ENCODE data around the gene SHB. TPM values are rescaled to one million over a fixed set of nuclear protein-coding genes. Genes with fewer than 3 reads are reported as not detected.
A peak's percentile ranks its signal among the peaks of the same experiment; 100 is the strongest.

SHB gene
- total and polyA plus RNA-seq, 2 of the 13 experiments (the other 11 are each of a cell fraction or from before 2014, with no cell fraction given) = 19.4 to 20.7 TPM

- Histone ChIP-seq H3K4me1 (ENCODE audit: insufficient read depth, low read length) (peaks cover 99% of the 10 kb centered on the region), H3K4me2 (ENCODE audit: low read depth, low read length) (no peak overlapping the region), H3K4me3 (replicated peaks in 1 of 3; ENCODE audit: insufficient read depth in 1 of 3, low read depth in 2 of 3, low read length in 3 of 3) (no peak overlapping the region), H3K79me2 (ENCODE audit: insufficient read depth, low read length) (peaks cover 97% of the 10 kb centered on the region), H3K9ac (ENCODE audit: insufficient read depth, low read depth, low read length) (no peak overlapping the region), H2AFZ (ENCODE audit: low read length) (no peak overlapping the region), H3K9me3 (ENCODE audit: low read length) (no peaks in the 10 kb centered on the region), H4K20me1 (ENCODE audit: insufficient read depth, low read length) (peaks cover 22% of the 10 kb centered on the region), H3K36me3 (replicated peaks in 1 of 2; ENCODE audit: control insufficient read depth in 1 of 2, insufficient read depth in 2 of 2, low read length in 2 of 2) (peaks cover 4 to 10% of the 10 kb centered on the region in 2 experiments; a peak in 2 of 5 replicates), H3K27ac (ENCODE audit: extremely low read length, insufficient read depth, low read length) (peak overlapping the region; percentile 9), H3K27me3 (ENCODE audit: control insufficient read depth in 1 of 2, insufficient read depth in 2 of 2, low read length in 2 of 2) (no peaks in the 10 kb centered on the region)
- 97% methylated on average over 4 of the region's 4 CpGs for WGBS (ENCODE audit: low lambda C conversion rate)
- no TSS peak for BruUV-seq (replicated peaks)
- ATAC-seq (no peak), FAIRE-seq (no peak), DNase-seq (ENCODE audit: low spot score) (no peak)
- in situ Hi-C loops (cut with HindIII; ENCODE audit: extremely low pct_ligation_motif_present, low pct_unique_long_range_greater_than_20kb) = no loop called here
- intact Hi-C loops (cut with micrococcal nuclease; ENCODE audit: unreplicated experiment) = no loop called here
- TF ChIP-seq RCOR2 (CRISPR knock-in tag; IDR thresholded peaks at IDR 0.05) (no peak), CERS6 (CRISPR knock-in tag; IDR thresholded peaks at IDR 0.05) (no peak)
- CTCF ChIA-PET (ENCODE audit: low intra/inter-chr PET ratio, low total read pairs) = no interaction called here
- POLR2A ChIA-PET = no interaction called here
Measured at GRCh38 chr9:38031594-38031993, 37.4 kb downstream of the SHB start.

- Histone ChIP-seq H3K4me2 (ENCODE audit: low read depth, low read length) (no peak overlapping the region), H4K20me1 (ENCODE audit: insufficient read depth, low read length) (peaks cover 22% of the 10 kb centered on the region), H3K9me3 (ENCODE audit: low read length) (no peaks in the 10 kb centered on the region), H3K4me3 (replicated peaks in 1 of 3; ENCODE audit: insufficient read depth in 1 of 3, low read depth in 2 of 3, low read length in 3 of 3) (no peak overlapping the region), H3K36me3 (replicated peaks in 1 of 2; ENCODE audit: control insufficient read depth in 1 of 2, insufficient read depth in 2 of 2, low read length in 2 of 2) (peaks cover 0 to 11% of the 10 kb centered on the region in 2 experiments; a peak in 2 of 5 replicates), H3K79me2 (ENCODE audit: insufficient read depth, low read length) (peaks cover 97% of the 10 kb centered on the region), H3K9ac (ENCODE audit: insufficient read depth, low read depth, low read length) (no peak overlapping the region), H3K27ac (ENCODE audit: extremely low read length, insufficient read depth, low read length) (no peak overlapping the region), H3K27me3 (ENCODE audit: control insufficient read depth in 1 of 2, insufficient read depth in 2 of 2, low read length in 2 of 2) (no peaks in the 10 kb centered on the region), H3K4me1 (ENCODE audit: insufficient read depth, low read length) (peaks cover 99% of the 10 kb centered on the region), H2AFZ (ENCODE audit: low read length) (no peak overlapping the region)
- no peak for FAIRE-seq
- DNase-seq (ENCODE audit: low spot score) = no peak
- intact Hi-C loops (cut with micrococcal nuclease; ENCODE audit: unreplicated experiment) = no loop called here
- WGBS (ENCODE audit: low lambda C conversion rate) = 97% methylated on average over 3 of the region's 3 CpGs
- POLR2A ChIA-PET = interaction anchor here (0.9 kb wide), 1 partner anchor 17 kb away, joined by 3 read pairs; no protein-coding TSS in a partner anchor
- CTCF ChIA-PET (ENCODE audit: low intra/inter-chr PET ratio, low total read pairs) = no interaction called here
- in situ Hi-C loops (cut with HindIII; ENCODE audit: extremely low pct_ligation_motif_present, low pct_unique_long_range_greater_than_20kb) = no loop called here
- ATAC-seq = no peak
- no TSS peak for BruUV-seq (replicated peaks)
- no peak for TF ChIP-seq SP2 (CRISPR knock-in tag; IDR thresholded peaks at IDR 0.05)
- no peak for TF ChIP-seq POLR2G (IDR thresholded peaks at IDR 0.05; ENCODE audit: low read depth, low read length)
- peak; percentile 39; the same call in 1 of the 2 replicates for TF ChIP-seq ZMYM3 (CRISPR knock-in tag; IDR thresholded peaks at IDR 0.05)
- TF ChIP-seq KDM1A (CRISPR knock-in tag; IDR thresholded peaks at IDR 0.05) = 0 out of 2 replicates have a peak, but pooled peaks have one; percentile 27
- TF ChIP-seq PBX2 (CRISPR knock-in tag; IDR thresholded peaks at IDR 0.05) = no peak
- no peak for TF ChIP-seq TCF7L2 (IDR thresholded peaks at IDR 0.05; ENCODE audit: low read depth, low read length)
- TF ChIP-seq SMARCC2 (IDR thresholded peaks at IDR 0.05) = no peak
- TF ChIP-seq ZNF460 (CRISPR knock-in tag; IDR thresholded peaks at IDR 0.05; ENCODE audit: borderline replicate concordance) = no peak
- no peak for TF ChIP-seq MAFF (IDR thresholded peaks at IDR 0.05; ENCODE audit: low read depth, low read length)
- no peak for TF ChIP-seq ZNF10 (CRISPR knock-in tag; IDR thresholded peaks at IDR 0.05; ENCODE audit: borderline replicate concordance, low read depth)
- no peak for TF ChIP-seq ZNF710 (CRISPR knock-in tag; IDR thresholded peaks at IDR 0.05; ENCODE audit: borderline replicate concordance)
- no peak for TF ChIP-seq ESRRA (CRISPR knock-in tag; IDR thresholded peaks at IDR 0.05; ENCODE audit: low read depth)
- no peak for TF ChIP-seq TFDP1 (CRISPR knock-in tag; IDR thresholded peaks at IDR 0.05; ENCODE audit: borderline replicate concordance)
Measured at GRCh38 chr9:38030658-38031057, 38.4 kb downstream of the SHB start.

Data from HepG2 (cell line).